ENCODE measurements around the gene LSM14A.

DNA sequence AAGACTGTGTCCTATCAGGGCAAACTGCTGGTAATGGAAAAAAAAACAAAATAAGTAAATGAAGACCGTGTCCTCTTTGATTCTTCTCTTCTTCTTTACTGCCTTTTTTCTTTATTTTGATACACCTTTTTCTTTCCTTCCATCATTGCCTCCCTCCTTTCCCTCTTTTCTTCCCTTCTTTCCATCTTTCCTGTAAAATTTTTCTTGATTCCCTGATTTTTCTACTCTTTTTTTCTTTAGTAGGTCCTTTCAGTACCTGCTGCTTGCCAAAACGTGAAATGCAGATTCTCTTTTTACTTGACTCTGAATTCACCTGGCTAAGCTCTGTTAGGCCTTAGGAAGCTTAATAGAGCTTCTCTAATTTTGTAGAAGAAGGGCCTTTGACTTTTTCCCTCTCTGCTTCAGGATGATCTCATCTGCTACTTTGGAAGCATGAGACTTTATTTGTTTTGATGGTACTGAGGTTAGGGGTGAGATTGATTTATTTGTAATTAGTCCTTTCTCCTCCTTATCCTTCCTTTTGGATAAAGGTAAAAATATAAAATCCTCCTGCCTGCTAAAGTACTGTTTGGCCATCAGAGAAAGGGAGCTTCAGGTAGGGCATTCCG lies 19.2 kb downstream of the LSM14A start:
- TF ChIP-seq, protein P1, sequence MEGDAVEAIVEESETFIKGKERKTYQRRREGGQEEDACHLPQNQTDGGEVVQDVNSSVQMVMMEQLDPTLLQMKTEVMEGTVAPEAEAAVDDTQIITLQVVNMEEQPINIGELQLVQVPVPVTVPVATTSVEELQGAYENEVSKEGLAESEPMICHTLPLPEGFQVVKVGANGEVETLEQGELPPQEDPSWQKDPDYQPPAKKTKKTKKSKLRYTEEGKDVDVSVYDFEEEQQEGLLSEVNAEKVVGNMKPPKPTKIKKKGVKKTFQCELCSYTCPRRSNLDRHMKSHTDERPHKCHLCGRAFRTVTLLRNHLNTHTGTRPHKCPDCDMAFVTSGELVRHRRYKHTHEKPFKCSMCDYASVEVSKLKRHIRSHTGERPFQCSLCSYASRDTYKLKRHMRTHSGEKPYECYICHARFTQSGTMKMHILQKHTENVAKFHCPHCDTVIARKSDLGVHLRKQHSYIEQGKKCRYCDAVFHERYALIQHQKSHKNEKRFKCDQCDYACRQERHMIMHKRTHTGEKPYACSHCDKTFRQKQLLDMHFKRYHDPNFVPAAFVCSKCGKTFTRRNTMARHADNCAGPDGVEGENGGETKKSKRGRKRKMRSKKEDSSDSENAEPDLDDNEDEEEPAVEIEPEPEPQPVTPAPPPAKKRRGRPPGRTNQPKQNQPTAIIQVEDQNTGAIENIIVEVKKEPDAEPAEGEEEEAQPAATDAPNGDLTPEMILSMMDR (conservative IDR thresholded peaks at IDR 0.05; ENCODE audit: low read length): no peak
- TF ChIP-seq EZH2phosphoT487 (IDR thresholded peaks at IDR 0.05; ENCODE audit: borderline replicate concordance, low read depth, low read length): no peak

Data from OCI-LY7 (cell line).